ENCODE measurements around the gene TBPL1. TPM values are rescaled to one million over a fixed set of nuclear protein-coding genes. Genes with fewer than 3 reads are reported as not detected.

Gene TBPL1
- total and polyA plus RNA-seq, 2 of the 8 experiments (the other 6 are each of a cell fraction or from before 2014, with no cell fraction given) = 32.5 to 67.0 TPM

DNA sequence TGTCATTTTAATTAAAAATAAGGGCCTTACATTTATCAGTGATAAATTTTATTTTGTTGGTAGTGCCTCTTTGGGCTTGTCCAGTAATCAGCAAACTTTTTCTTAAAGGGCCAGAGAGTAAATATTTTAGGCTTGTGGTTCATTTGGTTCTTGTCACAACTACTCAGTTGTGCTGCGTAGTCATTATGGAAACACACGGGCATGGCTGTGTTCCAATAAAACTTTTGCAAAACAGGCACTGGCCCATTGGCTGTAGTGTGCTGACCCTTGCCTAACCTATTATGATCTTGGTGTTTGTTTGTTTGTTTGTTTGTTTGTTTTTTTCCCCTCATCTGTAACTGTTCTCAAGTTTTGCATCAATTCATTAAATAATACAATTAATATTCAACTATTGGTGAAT lies 19.4 kb downstream of the TBPL1 start:
- no peak for FAIRE-seq
- CTCF ChIA-PET (ENCODE audit: partially characterized antibody) = interaction anchor here (0.7 to 8.1 kb wide), 33 partner anchors 9 to 152 kb away, joined by 3 to 156 read pairs (median 11); partner anchors contain the start of genes SLC2A12 and TBPL1
- H3K4ac ChIP-seq (replicated peaks; ENCODE audit: insufficient read length, low read depth, low read length) = no peak overlapping the region

More for the DNA sequence above, 19.4 kb downstream of the TBPL1 start:
- Histone ChIP-seq H2BK5ac (ENCODE audit: low read depth, low read length) (no peak overlapping the region), H2BK15ac (ENCODE audit: low read length) (no peak overlapping the region), H3K18ac (ENCODE audit: extremely low read depth, low read length) (no peak overlapping the region), H2AFZ (ENCODE audit: low read length) (no peak overlapping the region), H3K4me1 (replicated peaks in 1 of 4; ENCODE audit: control insufficient read depth in 3 of 4, insufficient read depth in 4 of 4, low read length in 3 of 4) (peaks cover 0 to 7% (median 0%) of the 10 kb centered on the region in 4 experiments; a peak in 3 of 7 replicates), H4K91ac (replicated peaks; ENCODE audit: insufficient read length, low read length) (no peak overlapping the region), H3K27ac (ENCODE audit: low read depth, low read length) (no peak overlapping the region), H3K36me3 (ENCODE audit: control insufficient read depth in 2 of 4, insufficient read depth in 4 of 4, low read length in 3 of 4) (no peaks in the 10 kb centered on the region), H3K79me2 (ENCODE audit: control insufficient read depth in 1 of 2, insufficient read depth in 2 of 2, low read length in 2 of 2) (peaks cover 0 to 82% of the 10 kb centered on the region in 2 experiments; a peak in 3 of 4 replicates), H3K56ac (replicated peaks; ENCODE audit: insufficient read length, low read depth, low read length) (no peak overlapping the region), H3K27me3 (replicated peaks in 1 of 4; ENCODE audit: control insufficient read depth in 3 of 4, extremely low read depth in 1 of 4, insufficient read depth in 3 of 4, low read length in 3 of 4) (no peaks in the 10 kb centered on the region), H3K23me2 (ENCODE audit: low read depth, low read length) (no peaks in the 10 kb centered on the region), H3K9ac (replicated peaks in 1 of 4; ENCODE audit: extremely low read depth in 1 of 4, low read depth in 3 of 4, low read length in 3 of 4) (no peak overlapping the region), H2BK120ac (replicated peaks; ENCODE audit: low read depth, low read length) (no peak overlapping the region), H3K79me1 (ENCODE audit: low read depth, low read length) (0 out of 2 replicates have a peak, but pooled peaks cover 2% of the 10 kb centered on the region), H3K14ac (ENCODE audit: insufficient read length) (no peak overlapping the region), H4K5ac (ENCODE audit: insufficient read length, low read depth, low read length) (no peak overlapping the region), H3K4me2 (ENCODE audit: insufficient read depth in 1 of 2, low read depth in 2 of 2, low read length in 2 of 2) (no peak overlapping the region), H2BK12ac (ENCODE audit: low read depth, low read length) (no peak overlapping the region), H3K9me3 (ENCODE audit: insufficient read depth in 2 of 2, low read depth in 1 of 2, low read length in 1 of 2) (no peaks in the 10 kb centered on the region), H3K23ac (ENCODE audit: insufficient read length) (no peak overlapping the region), H2BK20ac (ENCODE audit: low read length) (no peak overlapping the region), H3K4me3 (ENCODE audit: extremely low read depth in 1 of 4, insufficient read depth in 2 of 4, low read depth in 3 of 4, low read length in 4 of 4) (no peak overlapping the region), H4K20me1 (replicated peaks in 1 of 2; ENCODE audit: control insufficient read depth in 1 of 2, insufficient read depth in 2 of 2, low read length in 2 of 2) (peaks cover 0 to 2% of the 10 kb centered on the region in 2 experiments), H4K8ac (ENCODE audit: extremely low read depth, insufficient read depth, low read length) (no peak overlapping the region), H2AK5ac (ENCODE audit: low read depth, low read length) (no peak overlapping the region)
- no peak for DNase-seq (ENCODE audit: low read depth in 1 of 2, low spot score in 2 of 2)
- no peak for TF ChIP-seq SIX5 (IDR thresholded peaks at IDR 0.05; ENCODE audit: low read depth, low read length)
- TF ChIP-seq ASH2L (IDR thresholded peaks at IDR 0.05; ENCODE audit: low read length) = no peak
- TF ChIP-seq SIRT6 (IDR thresholded peaks at IDR 0.05; ENCODE audit: low read length) = no peak
- TF ChIP-seq TAF1 (IDR thresholded peaks at IDR 0.05; ENCODE audit: low read depth, low read length) = no peak
- no peak for TF ChIP-seq YY1 (IDR thresholded peaks at IDR 0.05; ENCODE audit: low read depth, low read length)
- no peak for TF ChIP-seq SIN3A (conservative IDR thresholded peaks at IDR 0.05 in 1 of 2, IDR thresholded peaks at IDR 0.05 in 1 of 2; ENCODE audit: low read depth in 1 of 2, low read length in 2 of 2)
- no peak for TF ChIP-seq JUND (IDR thresholded peaks at IDR 0.05; ENCODE audit: low read length)
- no peak for TF ChIP-seq HDAC6 (IDR thresholded peaks at IDR 0.05; ENCODE audit: low read depth, low read length)
- TF ChIP-seq RAD21 (IDR thresholded peaks at IDR 0.05 in 1 of 2, conservative IDR thresholded peaks at IDR 0.05 in 1 of 2; ENCODE audit: low read depth in 2 of 2, low read length in 2 of 2) = no peak
- TF ChIP-seq BCL11A (IDR thresholded peaks at IDR 0.05; ENCODE audit: low read depth in 2 of 2, low read length in 2 of 2) = no peak
- no peak for TF ChIP-seq POLR2A (IDR thresholded peaks at IDR 0.05; ENCODE audit: control extremely low read depth in 1 of 2, low read depth in 2 of 2, low read length in 2 of 2)
- no peak for TF ChIP-seq EZH2 (IDR thresholded peaks at IDR 0.05; ENCODE audit: low read depth, low read length, severe bottlenecking)
- TF ChIP-seq TCF12 (IDR thresholded peaks at IDR 0.05; ENCODE audit: low read depth, low read length) = no peak
- TF ChIP-seq CREB1 (IDR thresholded peaks at IDR 0.05) = no peak
- TF ChIP-seq SP2 (IDR thresholded peaks at IDR 0.05; ENCODE audit: low read length) = no peak
- no peak for TF ChIP-seq SAP30 (IDR thresholded peaks at IDR 0.05; ENCODE audit: insufficient read depth, insufficient replicate concordance, low read length)
- POLR2A ChIA-PET (ENCODE audit: partially characterized antibody) = no interaction called here
- 96% methylated on average over 2 of the region's 2 CpGs; no CpG with 5 or more reads in 1 of the 2 experiments for WGBS, 2 experiments (ENCODE audit: extremely low coverage in 1 of 2, insufficient coverage in 1 of 2, insufficient read length in 1 of 2, insufficient replicate concordance in 2 of 2, low coverage in 1 of 2, low lambda C conversion rate in 2 of 2, missing lambda C conversion rate in 1 of 2)
